Smooth muscle cell (in vitro differentiated cells): ENCODE data around the gene TRHDE. TPM values are rescaled to one million over a fixed set of nuclear protein-coding genes. Genes with fewer than 3 reads are reported as not detected.

Experiments
- DNase-seq: peaks from one replicate; lab custom pipeline; 2025; ENCODE audit not compliant: unreplicated experiment; lab: John Stamatoyannopoulos, UW
- H2AFZ ChIP-seq: fragments of 200-600 bp; sonication (generic); 2 replicates; pipeline ENCODE4 v1.6.0; 2016; ENCODE audit warnings: antibody characterized with exemption, low read depth, mild to moderate bottlenecking
- H3F3A ChIP-seq: fragments of 200-600 bp; sonication (generic); 2 replicates; pipeline ENCODE4 v1.6.0; 2017; ENCODE audit warnings: antibody characterized with exemption, low read depth
- H3K27ac ChIP-seq: fragments of 200-600 bp; sonication (generic); 2 replicates; pipeline ENCODE4 v1.5.1; 2016; ENCODE audit warnings: low read depth, mild to moderate bottlenecking
- H3K27me3 ChIP-seq: fragments of 200-600 bp; sonication (generic); 2 replicates; pipeline ENCODE4 v1.6.1; 2016; ENCODE audit warnings: low read depth, mild to moderate bottlenecking
- H3K36me3 ChIP-seq: fragments of 200-600 bp; sonication (generic); 2 replicates; pipeline ENCODE4 v1.5.1; 2016; ENCODE audit warnings: low read depth
- H3K4me1 ChIP-seq: fragments of 200-600 bp; sonication (generic); 2 replicates; pipeline ENCODE4 v1.5.1; 2016; ENCODE audit warnings: low read depth
- H3K4me2 ChIP-seq: fragments of 200-600 bp; sonication (generic); 2 replicates; pipeline ENCODE4 v1.6.0; 2016; ENCODE audit warnings: mild to moderate bottlenecking
- H3K4me3 ChIP-seq: fragments of 200-600 bp; sonication (generic); 2 replicates; pipeline ENCODE4 v1.5.1; 2016; ENCODE audit warnings: mild to moderate bottlenecking
- H3K79me2 ChIP-seq: fragments of 200-600 bp; sonication (generic); 2 replicates; pipeline ENCODE4 v1.6.0; 2016; ENCODE audit warnings: low read depth, mild to moderate bottlenecking
- H3K9ac ChIP-seq: fragments of 200-600 bp; sonication (generic); 2 replicates; pipeline ENCODE4 v1.6.0; 2016; ENCODE audit warnings: low read depth
- H3K9me3 ChIP-seq: fragments of 200-600 bp; sonication (generic); replicated peaks from 2 replicates; pipeline ENCODE4 v1.5.1; 2016; ENCODE audit warnings: low read depth
- H4K20me1 ChIP-seq: fragments of 200-600 bp; sonication (generic); 2 replicates; pipeline ENCODE4 v1.6.0; 2016; ENCODE audit warnings: low read depth
- CTCF ChIP-seq: fragments of 200-600 bp; sonication (generic); IDR thresholded peaks from 2 replicates; pipeline ENCODE4 v1.5.1; 2017; ENCODE audit warnings: borderline replicate concordance, mild to moderate bottlenecking, antibody characterized with exemption; ENCODE audit not compliant: insufficient read depth, poor library complexity, severe bottlenecking
- WGBS: methylation state at CpG from one replicate; pipeline ENCODE4 v1.1.7; 2016; ENCODE audit warnings: low lambda C conversion rate; 5-methylcytosine and 5-hydroxymethylcytosine counted together
- polyA plus RNA-seq: library from polyadenylated mRNA; unstranded; fragments of >200 nt; fragmentation: Nextera tagmentation; extraction: Ambion mirVana; gene quantifications from 2 replicates; pipeline ENCODE4 v1.2.1, GENCODE V29; 2016
- total RNA-seq: library from RNA; depleted of rRNA; stranded (reverse); fragments of >200 nt; gene quantifications from 2 replicates; pipeline ENCODE4 v1.2.3, GENCODE V29; 2014

TRHDE gene
- total and polyA plus RNA-seq, 2 experiments from 2014 or later: 0.32 to 0.81 TPM

- no peaks in the 10 kb centered on the region for H3K79me2 ChIP-seq
- H3K9me3 ChIP-seq: no peaks in the 10 kb centered on the region
- no peak for DNase-seq
- H3F3A ChIP-seq: no peaks in the 10 kb centered on the region
- no peak for TF ChIP-seq CTCF
- H3K4me2 ChIP-seq: no peak overlapping the region
- H3K36me3 ChIP-seq: no peaks in the 10 kb centered on the region
- WGBS: 90% methylated on average over 2 of the region's 2 CpGs
- H2AFZ ChIP-seq: no peak overlapping the region
- H3K4me3 ChIP-seq: no peak overlapping the region
- H3K27me3 ChIP-seq: no peaks in the 10 kb centered on the region
- H4K20me1 ChIP-seq: no peaks in the 10 kb centered on the region
- no peak overlapping the region for H3K9ac ChIP-seq
- H3K4me1 ChIP-seq: no peaks in the 10 kb centered on the region
- H3K27ac ChIP-seq: no peak overlapping the region
These were observed 302.0 kb downstream of the TRHDE start for GRCh38 chr12:72574138-72574537.

- 88% methylated on average over 3 of the region's 3 CpGs for WGBS
- DNase-seq: no peak
- no peak for TF ChIP-seq CTCF
- Histone ChIP-seq H3F3A (no peaks in the 10 kb centered on the region), H3K27me3 (no peaks in the 10 kb centered on the region), H4K20me1 (no peaks in the 10 kb centered on the region), H3K4me2 (no peak overlapping the region), H2AFZ (no peak overlapping the region), H3K4me3 (no peak overlapping the region), H3K36me3 (no peaks in the 10 kb centered on the region), H3K9me3 (no peaks in the 10 kb centered on the region), H3K4me1 (no peaks in the 10 kb centered on the region), H3K79me2 (no peaks in the 10 kb centered on the region), H3K27ac (no peak overlapping the region), H3K9ac (no peak overlapping the region)
These were observed 306.2 kb downstream of the TRHDE start for GRCh38 chr12:72578327-72578726.

GRCh38 chr12:72586456-72586855 lies 314.3 kb downstream of the TRHDE start:
- Histone ChIP-seq H2AFZ (no peak overlapping the region), H3K9me3 (no peaks in the 10 kb centered on the region), H4K20me1 (no peaks in the 10 kb centered on the region), H3K9ac (no peak overlapping the region), H3K79me2 (no peaks in the 10 kb centered on the region), H3K27ac (no peak overlapping the region), H3K27me3 (no peaks in the 10 kb centered on the region), H3K36me3 (no peaks in the 10 kb centered on the region), H3K4me3 (no peak overlapping the region), H3K4me2 (no peak overlapping the region), H3K4me1 (peaks cover 6% of the 10 kb centered on the region), H3F3A (no peaks in the 10 kb centered on the region)
- TF ChIP-seq CTCF: no peak
- 60% methylated on average over 3 of the region's 3 CpGs for WGBS
- DNase-seq: no peak

GRCh38 chr12:72602581-72602980 lies 330.4 kb downstream of the TRHDE start:
- H3F3A ChIP-seq: no peaks in the 10 kb centered on the region
- H3K9me3 ChIP-seq: no peaks in the 10 kb centered on the region
- H3K4me3 ChIP-seq: no peak overlapping the region
- no peak overlapping the region for H3K27ac ChIP-seq
- no peak for TF ChIP-seq CTCF
- no peak overlapping the region for H3K9ac ChIP-seq
- no peaks in the 10 kb centered on the region for H3K79me2 ChIP-seq
- H3K4me1 ChIP-seq: no peaks in the 10 kb centered on the region
- no peaks in the 10 kb centered on the region for H3K36me3 ChIP-seq
- H2AFZ ChIP-seq: no peak overlapping the region
- no peaks in the 10 kb centered on the region for H3K27me3 ChIP-seq
- no peak overlapping the region for H3K4me2 ChIP-seq
- H4K20me1 ChIP-seq: no peaks in the 10 kb centered on the region
- DNase-seq: no peak
